ENCODE data around the gene ABHD18.
A peak's percentile ranks its signal among the peaks of the same experiment; 100 is the strongest.
"Not testable (repeated sequence)": the region's sequence is repeated elsewhere in the genome, so short reads cannot be mapped to it uniquely, and the experiment has no call there.

ABHD18 gene

DNA sequence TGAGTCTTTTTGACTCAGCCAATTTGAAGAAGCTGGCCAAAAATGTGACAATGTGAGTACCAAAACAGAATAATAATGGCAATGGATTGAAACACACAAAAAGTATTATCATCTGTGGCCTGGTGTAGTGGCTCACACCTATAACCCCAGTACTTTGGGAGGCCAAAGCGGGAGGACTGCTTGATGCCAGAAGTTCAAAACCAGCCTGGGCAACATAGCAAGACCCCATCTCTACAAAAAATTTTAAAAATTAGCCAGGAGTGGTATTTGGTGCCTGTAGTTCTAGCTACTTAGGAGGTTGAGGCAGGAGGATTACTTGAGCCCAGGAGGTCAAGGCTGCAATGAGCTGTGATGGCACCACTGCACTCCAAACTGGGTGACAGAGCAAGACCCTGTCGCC, 43.0 kb upstream of the ABHD18 start:
- Histone ChIP-seq H3K18ac (ENCODE audit: low read depth in 1 of 2, low read length in 2 of 2) (no peak overlapping the region), H2BK15ac (ENCODE audit: low read depth, poor library complexity, severe bottlenecking) (no peak overlapping the region), H2BK5ac (ENCODE audit: low read depth, low read length, poor library complexity, severe bottlenecking) (no peak overlapping the region), H3K4ac (ENCODE audit: low read depth in 1 of 2, low read length in 2 of 2) (no peak overlapping the region), H4K91ac (ENCODE audit: low read length) (no peak overlapping the region), H3K23ac (ENCODE audit: low read length in 2 of 2) (no peak overlapping the region), H2BK120ac (ENCODE audit: low read depth, low read length) (no peak overlapping the region), H2AK5ac (ENCODE audit: low read length, severe bottlenecking) (no peak overlapping the region), H3K27ac (ENCODE audit: low read length, poor library complexity, severe bottlenecking) (no peak overlapping the region), H3K9ac (ENCODE audit: low read length) (no peak overlapping the region), H3K36me3 (ENCODE audit: control insufficient read depth in 1 of 2, insufficient read depth in 2 of 2, low read depth in 1 of 2, low read length in 2 of 2) (peaks cover 8 to 43% of the 10 kb centered on the region in 2 experiments), H3K4me3 (ENCODE audit: insufficient read depth in 1 of 2, low read depth in 1 of 2, low read length in 2 of 2) (no peak overlapping the region), H3K14ac (ENCODE audit: low read length in 2 of 2) (no peak overlapping the region), H3K4me1 (ENCODE audit: control insufficient read depth, insufficient read depth, low read depth, low read length) (no peaks in the 10 kb centered on the region), H3K4me2 (ENCODE audit: low read length, poor library complexity, severe bottlenecking) (no peak overlapping the region), H2BK12ac (ENCODE audit: low read length in 2 of 2) (no peak overlapping the region), H3K27me3 (ENCODE audit: control insufficient read depth in 1 of 2, insufficient read depth in 1 of 2, low read length in 2 of 2) (no peaks in the 10 kb centered on the region), H4K8ac (ENCODE audit: low read length) (no peak overlapping the region), H3K79me1 (replicated peaks; ENCODE audit: low read length, poor library complexity, severe bottlenecking) (peaks cover 4% of the 10 kb centered on the region), H2AFZ (ENCODE audit: low read depth, low read length) (no peak overlapping the region), H3K9me3 (ENCODE audit: control insufficient read depth, low read length) (no peaks in the 10 kb centered on the region)
- no peak for DNase-seq
- WGBS = no CpG with 5 or more reads among the region's 2 CpGs

- DNase-seq; H3K4me2 ChIP-seq (ENCODE audit: low read length, poor library complexity, severe bottlenecking); H3K4me1 ChIP-seq (ENCODE audit: control insufficient read depth, insufficient read depth, low read depth, low read length); H4K8ac ChIP-seq (ENCODE audit: low read length); H3K18ac ChIP-seq (ENCODE audit: low read depth in 1 of 2, low read length in 2 of 2); H2AK5ac ChIP-seq (ENCODE audit: low read length, severe bottlenecking); H3K27ac ChIP-seq (ENCODE audit: low read length, poor library complexity, severe bottlenecking); H3K4ac ChIP-seq (ENCODE audit: low read depth in 1 of 2, low read length in 2 of 2); H3K9me3 ChIP-seq (ENCODE audit: control insufficient read depth, low read length); H4K91ac ChIP-seq (ENCODE audit: low read length); H2AFZ ChIP-seq (ENCODE audit: low read depth, low read length); H3K4me3 ChIP-seq (ENCODE audit: insufficient read depth in 1 of 2, low read depth in 1 of 2, low read length in 2 of 2); H3K79me1 ChIP-seq (replicated peaks; ENCODE audit: low read length, poor library complexity, severe bottlenecking); H3K9ac ChIP-seq (ENCODE audit: low read length); H2BK120ac ChIP-seq (ENCODE audit: low read depth, low read length); H3K27me3 ChIP-seq (ENCODE audit: control insufficient read depth in 1 of 2, insufficient read depth in 1 of 2, low read length in 2 of 2); H2BK12ac ChIP-seq (ENCODE audit: low read length in 2 of 2); H3K14ac ChIP-seq (ENCODE audit: low read length in 2 of 2); H3K23ac ChIP-seq (ENCODE audit: low read length in 2 of 2); H2BK5ac ChIP-seq (ENCODE audit: low read depth, low read length, poor library complexity, severe bottlenecking); H2BK15ac ChIP-seq (ENCODE audit: low read depth, poor library complexity, severe bottlenecking): not testable (repeated sequence)
- WGBS = no CpG with 5 or more reads among the region's 2 CpGs
- peaks cover 7 to 46% of the 10 kb centered on the region in 2 experiments for H3K36me3 ChIP-seq (ENCODE audit: control insufficient read depth in 1 of 2, insufficient read depth in 2 of 2, low read depth in 1 of 2, low read length in 2 of 2)
Measured at GRCh38 chr4:127925720-127926119, 39.5 kb upstream of the ABHD18 start.

- H3K4me3 ChIP-seq (ENCODE audit: insufficient read depth in 1 of 2, low read depth in 1 of 2, low read length in 2 of 2) = no peak overlapping the region
- WGBS = 100% methylated on average over 1 of the region's 1 CpG
- H2BK15ac ChIP-seq (ENCODE audit: low read depth, poor library complexity, severe bottlenecking) = no peak overlapping the region
- peaks cover 4% of the 10 kb centered on the region for H3K79me1 ChIP-seq (replicated peaks; ENCODE audit: low read length, poor library complexity, severe bottlenecking)
- no peak overlapping the region for H3K9ac ChIP-seq (ENCODE audit: low read length)
- no peak overlapping the region for H3K4ac ChIP-seq (ENCODE audit: low read depth in 1 of 2, low read length in 2 of 2)
- H2BK12ac ChIP-seq (ENCODE audit: low read length in 2 of 2) = no peak overlapping the region
- no peak overlapping the region for H2AFZ ChIP-seq (ENCODE audit: low read depth, low read length)
- H4K91ac ChIP-seq (ENCODE audit: low read length) = no peak overlapping the region
- H3K18ac ChIP-seq (ENCODE audit: low read depth in 1 of 2, low read length in 2 of 2) = no peak overlapping the region
- H3K4me2 ChIP-seq (ENCODE audit: low read length, poor library complexity, severe bottlenecking) = no peak overlapping the region
- H4K8ac ChIP-seq (ENCODE audit: low read length) = no peak overlapping the region
- H3K27me3 ChIP-seq (ENCODE audit: control insufficient read depth in 1 of 2, insufficient read depth in 1 of 2, low read length in 2 of 2) = no peaks in the 10 kb centered on the region
- no peak overlapping the region for H2BK120ac ChIP-seq (ENCODE audit: low read depth, low read length)
- no peaks in the 10 kb centered on the region for H3K4me1 ChIP-seq (ENCODE audit: control insufficient read depth, insufficient read depth, low read depth, low read length)
- H2BK5ac ChIP-seq (ENCODE audit: low read depth, low read length, poor library complexity, severe bottlenecking) = no peak overlapping the region
- H3K14ac ChIP-seq (ENCODE audit: low read length in 2 of 2) = no peak overlapping the region
- no peak overlapping the region for H3K27ac ChIP-seq (ENCODE audit: low read length, poor library complexity, severe bottlenecking)
- no peak overlapping the region for H3K23ac ChIP-seq (ENCODE audit: low read length in 2 of 2)
- H3K9me3 ChIP-seq (ENCODE audit: control insufficient read depth, low read length) = no peaks in the 10 kb centered on the region
- H3K36me3 ChIP-seq (ENCODE audit: control insufficient read depth in 1 of 2, insufficient read depth in 2 of 2, low read depth in 1 of 2, low read length in 2 of 2) = peaks cover 7 to 46% of the 10 kb centered on the region in 2 experiments
- DNase-seq = no peak
- H2AK5ac ChIP-seq (ENCODE audit: low read length, severe bottlenecking) = no peak overlapping the region
Measured at GRCh38 chr4:127930175-127930574, 35.0 kb upstream of the ABHD18 start.

- not testable (repeated sequence) for H4K91ac ChIP-seq (ENCODE audit: low read length); H3K4me1 ChIP-seq (ENCODE audit: control insufficient read depth, insufficient read depth, low read depth, low read length); H2BK15ac ChIP-seq (ENCODE audit: low read depth, poor library complexity, severe bottlenecking); H2BK12ac ChIP-seq (ENCODE audit: low read length in 2 of 2); H3K14ac ChIP-seq (ENCODE audit: low read length in 2 of 2); H4K8ac ChIP-seq (ENCODE audit: low read length); H2BK120ac ChIP-seq (ENCODE audit: low read depth, low read length); H2AFZ ChIP-seq (ENCODE audit: low read depth, low read length); H3K79me1 ChIP-seq (replicated peaks; ENCODE audit: low read length, poor library complexity, severe bottlenecking); H3K27ac ChIP-seq (ENCODE audit: low read length, poor library complexity, severe bottlenecking); H3K4ac ChIP-seq (ENCODE audit: low read depth in 1 of 2, low read length in 2 of 2); H3K4me3 ChIP-seq (ENCODE audit: insufficient read depth in 1 of 2, low read depth in 1 of 2, low read length in 2 of 2); H3K23ac ChIP-seq (ENCODE audit: low read length in 2 of 2); H3K9ac ChIP-seq (ENCODE audit: low read length); H2BK5ac ChIP-seq (ENCODE audit: low read depth, low read length, poor library complexity, severe bottlenecking); H3K27me3 ChIP-seq (ENCODE audit: control insufficient read depth in 1 of 2, insufficient read depth in 1 of 2, low read length in 2 of 2); H3K18ac ChIP-seq (ENCODE audit: low read depth in 1 of 2, low read length in 2 of 2); H2AK5ac ChIP-seq (ENCODE audit: low read length, severe bottlenecking); H3K4me2 ChIP-seq (ENCODE audit: low read length, poor library complexity, severe bottlenecking); H3K9me3 ChIP-seq (ENCODE audit: control insufficient read depth, low read length)
- H3K36me3 ChIP-seq (ENCODE audit: control insufficient read depth in 1 of 2, insufficient read depth in 2 of 2, low read depth in 1 of 2, low read length in 2 of 2) = peaks cover 3 to 35% of the 10 kb centered on the region in 2 experiments
- 86% methylated on average over 4 of the region's 6 CpGs for WGBS
- peak; percentile 18 for DNase-seq
Measured at GRCh38 chr4:127931836-127932235, 33.4 kb upstream of the ABHD18 start.

All from mesenchymal stem cell (in vitro differentiated cells and primary cell).